SK-N-MC (cell line): Measurements from ENCODE around the gene ALOX5.

Source experiments
- EZH2 ChIP-seq: fragments of 200-600 bp; sonication (generic); IDR thresholded peaks from one replicate; pipeline ENCODE4 v1.6.1; 2017; ENCODE audit warnings: antibody characterized with exemption
- POLR2AphosphoS5 ChIP-seq: IDR thresholded peaks from 2 replicates; pipeline ENCODE4 v1.6.1; 2012; ENCODE audit warnings: mild to moderate bottlenecking, low read depth, low read length, borderline replicate concordance

DNA sequence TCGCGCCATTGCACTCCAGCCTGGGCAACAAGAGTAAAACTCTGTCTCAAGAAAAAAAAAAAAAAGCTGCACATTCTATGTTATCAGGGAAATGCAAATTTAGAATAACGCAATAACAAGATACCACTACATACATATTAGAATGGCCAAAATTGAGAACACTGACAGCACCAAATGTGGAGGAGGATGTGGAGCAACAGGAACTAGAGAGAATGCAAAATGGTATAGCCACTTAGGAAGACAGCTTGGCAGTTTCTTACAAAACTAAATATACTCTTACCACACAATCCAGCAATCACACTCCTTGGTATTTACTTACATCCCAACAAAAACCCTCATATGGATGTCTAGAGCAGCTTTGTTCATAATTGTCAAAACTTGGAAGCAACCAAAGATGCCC, 76.8 kb downstream of the ALOX5 start:
- TF ChIP-seq EZH2: no peak
- no peak for TF ChIP-seq POLR2AphosphoS5
